HEK293 (cell line): ENCODE results near the gene CTDNEP1.

ENCODE experiments used
- KLF1 ChIP-seq: fragments of 450-650 bp; formaldehyde crosslinking; IDR thresholded peaks from 2 replicates; pipeline ENCODE4 v1.5.1; 2016; ENCODE audit warnings: missing biosample characterization, missing genetic modification characterization
- KLF9 ChIP-seq: fragments of 450-650 bp; formaldehyde crosslinking; IDR thresholded peaks from 2 replicates; pipeline ENCODE4 v1.5.1; 2016; ENCODE audit warnings: missing biosample characterization, missing genetic modification characterization, low read depth
- MEIS1 ChIP-seq: sonication (generic); formaldehyde crosslinking; IDR thresholded peaks from 2 replicates; pipeline ENCODE4 v1.8.1; 2022; ENCODE audit warnings: missing genetic modification reagents, mild to moderate bottlenecking, borderline replicate concordance
- OVOL3 ChIP-seq: fragments of 450-650 bp; formaldehyde crosslinking; IDR thresholded peaks from 2 replicates; pipeline ENCODE4 v1.5.1; 2016; ENCODE audit warnings: missing biosample characterization, missing genetic modification characterization
- TRIM28 ChIP-seq: IDR thresholded peaks from 2 replicates; pipeline ENCODE4 v1.6.1; 2011; ENCODE audit warnings: low read length, control low read depth, borderline replicate concordance
- WT1 ChIP-seq: fragments of 450-650 bp; formaldehyde crosslinking; IDR thresholded peaks from 2 replicates; pipeline ENCODE4 v1.5.1; 2016; ENCODE audit warnings: missing biosample characterization, missing genetic modification characterization
- ZBTB1 ChIP-seq: fragments of 450-650 bp; formaldehyde crosslinking; IDR thresholded peaks from 2 replicates; pipeline ENCODE4 v1.5.1; 2016; ENCODE audit warnings: missing biosample characterization, missing genetic modification characterization
- ZBTB8A ChIP-seq: fragments of 450-650 bp; formaldehyde crosslinking; IDR thresholded peaks from 2 replicates; pipeline ENCODE4 v1.5.1; 2016; ENCODE audit warnings: missing biosample characterization, missing genetic modification characterization
- ZEB2 ChIP-seq: fragments of 450-650 bp; formaldehyde crosslinking; IDR thresholded peaks from 2 replicates; pipeline ENCODE4 v1.5.1; 2016; ENCODE audit warnings: missing biosample characterization, missing genetic modification characterization
- ZNF10 ChIP-seq: fragments of 450-650 bp; formaldehyde crosslinking; IDR thresholded peaks from 2 replicates; pipeline ENCODE4 v1.5.1; 2017; ENCODE audit warnings: missing biosample characterization, missing genetic modification characterization
- ZNF133 ChIP-seq: fragments of 450-650 bp; formaldehyde crosslinking; IDR thresholded peaks from 2 replicates; pipeline ENCODE4 v1.5.1; 2016; ENCODE audit warnings: missing biosample characterization, missing genetic modification characterization
- ZNF16 ChIP-seq: fragments of 450-650 bp; formaldehyde crosslinking; IDR thresholded peaks from 2 replicates; pipeline ENCODE4 v1.5.1; 2016; ENCODE audit warnings: low read depth, missing biosample characterization, missing genetic modification characterization
- ZNF175 ChIP-seq: fragments of 450-650 bp; formaldehyde crosslinking; IDR thresholded peaks from 2 replicates; pipeline ENCODE4 v1.5.1; 2016; ENCODE audit warnings: missing biosample characterization, missing genetic modification characterization
- ZNF23 ChIP-seq: fragments of 450-650 bp; formaldehyde crosslinking; IDR thresholded peaks from 2 replicates; pipeline ENCODE4 v1.5.1; 2016; ENCODE audit warnings: missing biosample characterization, missing genetic modification characterization, borderline replicate concordance
- ZNF302 ChIP-seq: fragments of 450-650 bp; formaldehyde crosslinking; IDR thresholded peaks from 2 replicates; pipeline ENCODE4 v1.5.1; 2016; ENCODE audit warnings: missing biosample characterization, missing genetic modification characterization, low read depth
- ZNF391 ChIP-seq: fragments of 450-650 bp; formaldehyde crosslinking; IDR thresholded peaks from 2 replicates; pipeline ENCODE4 v1.5.1; 2016; ENCODE audit warnings: low read depth, missing biosample characterization, missing genetic modification characterization, borderline replicate concordance
- ZNF423 ChIP-seq: fragments of 450-650 bp; formaldehyde crosslinking; IDR thresholded peaks from 2 replicates; pipeline ENCODE4 v1.5.1; 2016; ENCODE audit warnings: missing biosample characterization, missing genetic modification characterization
- ZNF48 ChIP-seq: fragments of 450-650 bp; formaldehyde crosslinking; IDR thresholded peaks from 2 replicates; pipeline ENCODE4 v1.5.1; 2016; ENCODE audit warnings: missing biosample characterization, missing genetic modification characterization
- ZNF544 ChIP-seq: fragments of 450-650 bp; formaldehyde crosslinking; IDR thresholded peaks from 2 replicates; pipeline ENCODE4 v1.5.0; 2017; ENCODE audit warnings: missing biosample characterization, missing genetic modification characterization
- ZNF560 ChIP-seq: fragments of 450-650 bp; formaldehyde crosslinking; IDR thresholded peaks from 2 replicates; pipeline ENCODE4 v1.5.1; 2017; ENCODE audit warnings: missing biosample characterization, missing genetic modification characterization, borderline replicate concordance
- ZNF571 ChIP-seq: fragments of 450-650 bp; formaldehyde crosslinking; IDR thresholded peaks from 2 replicates; pipeline ENCODE4 v1.5.0; 2017; ENCODE audit warnings: missing biosample characterization, missing genetic modification characterization
- ZNF600 ChIP-seq: fragments of 450-650 bp; formaldehyde crosslinking; IDR thresholded peaks from 2 replicates; pipeline ENCODE4 v1.5.1; 2016; ENCODE audit warnings: missing biosample characterization, missing genetic modification characterization
- ZNF623 ChIP-seq: fragments of 450-650 bp; formaldehyde crosslinking; IDR thresholded peaks from 2 replicates; pipeline ENCODE4 v1.5.1; 2016; ENCODE audit warnings: missing biosample characterization, missing genetic modification characterization
- ZNF660 ChIP-seq: fragments of 450-650 bp; IDR thresholded peaks from 2 replicates; pipeline ENCODE4 v1.5.1; 2018; ENCODE audit warnings: missing biosample characterization, mild to moderate bottlenecking, missing genetic modification characterization
- ZNF768 ChIP-seq: fragments of 450-650 bp; formaldehyde crosslinking; IDR thresholded peaks from 2 replicates; pipeline ENCODE4 v1.5.1; 2018; ENCODE audit warnings: missing biosample characterization, mild to moderate bottlenecking, missing genetic modification characterization
- ZNF777 ChIP-seq: fragments of 450-650 bp; formaldehyde crosslinking; IDR thresholded peaks from 2 replicates; pipeline ENCODE4 v1.5.1; 2017; ENCODE audit warnings: missing biosample characterization, missing genetic modification characterization, borderline replicate concordance
- ZNF792 ChIP-seq: fragments of 450-650 bp; formaldehyde crosslinking; IDR thresholded peaks from 2 replicates; pipeline ENCODE4 v1.5.1; 2016; ENCODE audit warnings: missing biosample characterization, missing genetic modification characterization
- TF ChIP-seq, protein P1 (sequence below): fragments of 450-650 bp; formaldehyde crosslinking; IDR thresholded peaks from 2 replicates; pipeline ENCODE4 v1.5.1; 2016; ENCODE audit warnings: missing biosample characterization, missing genetic modification characterization
- TF ChIP-seq, protein P2 (sequence below): IDR thresholded peaks from 2 replicates; pipeline ENCODE4 v1.6.1; 2011; ENCODE audit warnings: mild to moderate bottlenecking, low read depth, low read length, borderline replicate concordance
- TF ChIP-seq, protein P3 (sequence below): fragments of 450-650 bp; formaldehyde crosslinking; IDR thresholded peaks from 2 replicates; pipeline ENCODE4 v1.5.1; 2016; ENCODE audit warnings: missing biosample characterization, missing genetic modification characterization
- TF ChIP-seq, protein P4 (sequence below): fragments of 450-650 bp; formaldehyde crosslinking; IDR thresholded peaks from 2 replicates; pipeline ENCODE4 v1.5.1; 2016; ENCODE audit warnings: missing biosample characterization, missing genetic modification characterization
- TF ChIP-seq, protein P5 (sequence below): fragments of 450-650 bp; formaldehyde crosslinking; IDR thresholded peaks from 2 replicates; pipeline ENCODE4 v1.5.1; 2016; ENCODE audit warnings: missing biosample characterization, missing genetic modification characterization, borderline replicate concordance

The CTDNEP1 gene

DNA sequence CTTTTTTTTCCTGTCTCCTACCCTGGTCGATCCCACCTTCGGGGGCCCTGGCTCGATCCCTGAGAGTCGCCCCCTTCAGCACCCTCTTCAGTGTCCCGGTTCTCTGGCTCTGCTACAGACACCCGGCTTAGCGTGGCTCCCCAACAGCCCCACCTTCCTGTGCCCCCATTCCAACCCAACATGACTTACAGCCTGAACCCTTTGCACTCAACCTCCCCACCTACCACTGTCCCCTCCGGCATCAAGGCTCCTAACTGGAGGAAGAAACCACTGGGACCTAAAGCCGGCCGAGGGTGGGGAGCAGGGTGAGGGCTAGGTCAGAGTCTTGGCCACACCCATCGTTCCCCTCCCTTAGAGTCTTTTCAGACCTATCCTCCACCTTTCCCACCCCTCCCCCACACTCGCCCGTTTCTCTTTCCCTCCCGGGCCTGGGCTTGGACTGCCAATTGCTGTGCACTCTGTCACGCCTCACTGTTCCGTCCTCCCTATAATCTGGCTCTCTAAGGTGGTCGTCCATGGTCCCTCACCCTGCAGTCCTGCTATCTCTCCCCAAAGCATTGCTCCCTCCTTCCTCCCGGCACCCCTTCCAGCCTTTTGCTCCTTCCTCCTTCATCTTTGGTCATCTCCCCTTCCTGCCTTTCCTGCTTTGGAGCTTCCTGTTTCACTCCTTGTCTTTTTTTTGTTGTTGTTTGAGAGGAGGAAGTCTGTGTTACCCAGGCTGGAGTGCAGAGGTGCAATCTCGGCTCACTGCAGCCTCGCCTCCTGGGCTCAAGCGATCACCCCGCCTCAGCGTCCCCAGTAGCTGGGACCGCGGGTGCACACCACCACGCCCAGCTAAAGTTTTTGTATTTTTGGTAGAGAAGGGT, 11.6 kb upstream of the CTDNEP1 start (continued):
- TF ChIP-seq ZNF48 (tag by site-specific recombination) (no peak), ZNF777 (tag by site-specific recombination) (no peak), ZNF600 (peak; percentile 98), ZNF768 (no peak), ZNF16 (tag by site-specific recombination) (no peak), ZNF560 (tag by site-specific recombination) (no peak), ZNF571 (tag by site-specific recombination) (no peak), OVOL3 (tag by site-specific recombination) (no peak), ZNF544 (tag by site-specific recombination) (no peak), ZEB2 (tag by site-specific recombination) (no peak), WT1 (tag by site-specific recombination) (peak; percentile 63), ZNF792 (tag by site-specific recombination) (no peak), ZBTB8A (tag by site-specific recombination) (no peak), MEIS1 (no peak), ZNF623 (tag by site-specific recombination) (no peak), ZNF175 (no peak), ZNF391 (tag by site-specific recombination) (no peak), ZNF133 (tag by site-specific recombination) (no peak), ZNF302 (no peak), TRIM28 (no peak), ZNF23 (tag by site-specific recombination) (no peak), ZNF660 (tag by site-specific recombination) (no peak), KLF1 (tag by site-specific recombination) (peak; percentile 84), ZNF423 (tag by site-specific recombination) (no peak), KLF9 (tag by site-specific recombination) (peak; percentile 24; the same call in 1 of the 2 replicates), ZNF10 (tag by site-specific recombination) (no peak), ZBTB1 (tag by site-specific recombination) (no peak)
- TF ChIP-seq, protein P1, sequence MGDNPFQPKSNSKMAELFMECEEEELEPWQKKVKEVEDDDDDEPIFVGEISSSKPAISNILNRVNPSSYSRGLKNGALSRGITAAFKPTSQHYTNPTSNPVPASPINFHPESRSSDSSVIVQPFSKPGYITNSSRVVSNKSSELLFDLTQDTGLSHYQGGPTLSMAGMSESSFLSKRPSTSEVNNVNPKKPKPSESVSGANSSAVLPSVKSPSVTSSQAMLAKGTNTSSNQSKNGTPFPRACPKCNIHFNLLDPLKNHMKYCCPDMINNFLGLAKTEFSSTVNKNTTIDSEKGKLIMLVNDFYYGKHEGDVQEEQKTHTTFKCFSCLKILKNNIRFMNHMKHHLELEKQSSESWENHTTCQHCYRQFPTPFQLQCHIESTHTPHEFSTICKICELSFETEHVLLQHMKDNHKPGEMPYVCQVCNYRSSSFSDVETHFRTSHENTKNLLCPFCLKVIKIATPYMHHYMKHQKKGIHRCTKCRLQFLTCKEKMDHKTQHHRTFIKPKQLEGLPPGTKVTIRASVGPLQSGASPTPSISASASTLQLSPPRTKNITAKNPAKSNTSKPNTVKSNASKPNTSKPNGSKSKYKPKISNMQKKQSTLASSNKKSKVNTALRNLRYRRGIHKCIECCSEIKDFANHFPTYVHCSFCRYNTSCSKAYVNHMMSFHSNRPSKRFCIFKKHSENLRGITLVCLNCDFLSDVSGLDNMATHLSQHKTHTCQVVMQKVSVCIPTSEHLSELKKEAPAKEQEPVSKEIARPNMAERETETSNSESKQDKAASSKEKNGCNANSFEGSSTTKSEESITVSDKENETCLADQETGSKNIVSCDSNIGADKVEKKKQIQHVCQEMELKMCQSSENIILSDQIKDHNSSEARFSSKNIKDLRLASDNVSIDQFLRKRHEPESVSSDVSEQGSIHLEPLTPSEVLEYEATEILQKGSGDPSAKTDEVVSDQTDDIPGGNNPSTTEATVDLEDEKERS (tag by site-specific recombination) = no peak
- TF ChIP-seq, protein P2, sequence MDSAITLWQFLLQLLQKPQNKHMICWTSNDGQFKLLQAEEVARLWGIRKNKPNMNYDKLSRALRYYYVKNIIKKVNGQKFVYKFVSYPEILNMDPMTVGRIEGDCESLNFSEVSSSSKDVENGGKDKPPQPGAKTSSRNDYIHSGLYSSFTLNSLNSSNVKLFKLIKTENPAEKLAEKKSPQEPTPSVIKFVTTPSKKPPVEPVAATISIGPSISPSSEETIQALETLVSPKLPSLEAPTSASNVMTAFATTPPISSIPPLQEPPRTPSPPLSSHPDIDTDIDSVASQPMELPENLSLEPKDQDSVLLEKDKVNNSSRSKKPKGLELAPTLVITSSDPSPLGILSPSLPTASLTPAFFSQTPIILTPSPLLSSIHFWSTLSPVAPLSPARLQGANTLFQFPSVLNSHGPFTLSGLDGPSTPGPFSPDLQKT = no peak
- TF ChIP-seq, protein P3, sequence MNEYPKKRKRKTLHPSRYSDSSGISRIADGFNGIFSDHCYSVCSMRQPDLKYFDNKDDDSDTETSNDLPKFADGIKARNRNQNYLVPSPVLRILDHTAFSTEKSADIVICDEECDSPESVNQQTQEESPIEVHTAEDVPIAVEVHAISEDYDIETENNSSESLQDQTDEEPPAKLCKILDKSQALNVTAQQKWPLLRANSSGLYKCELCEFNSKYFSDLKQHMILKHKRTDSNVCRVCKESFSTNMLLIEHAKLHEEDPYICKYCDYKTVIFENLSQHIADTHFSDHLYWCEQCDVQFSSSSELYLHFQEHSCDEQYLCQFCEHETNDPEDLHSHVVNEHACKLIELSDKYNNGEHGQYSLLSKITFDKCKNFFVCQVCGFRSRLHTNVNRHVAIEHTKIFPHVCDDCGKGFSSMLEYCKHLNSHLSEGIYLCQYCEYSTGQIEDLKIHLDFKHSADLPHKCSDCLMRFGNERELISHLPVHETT (tag by site-specific recombination) = no peak
- TF ChIP-seq, protein P4, sequence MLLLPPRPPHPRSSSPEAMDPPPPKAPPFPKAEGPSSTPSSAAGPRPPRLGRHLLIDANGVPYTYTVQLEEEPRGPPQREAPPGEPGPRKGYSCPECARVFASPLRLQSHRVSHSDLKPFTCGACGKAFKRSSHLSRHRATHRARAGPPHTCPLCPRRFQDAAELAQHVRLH (tag by site-specific recombination) = no peak; the same call in 1 of the 2 replicates
- TF ChIP-seq, protein P5, sequence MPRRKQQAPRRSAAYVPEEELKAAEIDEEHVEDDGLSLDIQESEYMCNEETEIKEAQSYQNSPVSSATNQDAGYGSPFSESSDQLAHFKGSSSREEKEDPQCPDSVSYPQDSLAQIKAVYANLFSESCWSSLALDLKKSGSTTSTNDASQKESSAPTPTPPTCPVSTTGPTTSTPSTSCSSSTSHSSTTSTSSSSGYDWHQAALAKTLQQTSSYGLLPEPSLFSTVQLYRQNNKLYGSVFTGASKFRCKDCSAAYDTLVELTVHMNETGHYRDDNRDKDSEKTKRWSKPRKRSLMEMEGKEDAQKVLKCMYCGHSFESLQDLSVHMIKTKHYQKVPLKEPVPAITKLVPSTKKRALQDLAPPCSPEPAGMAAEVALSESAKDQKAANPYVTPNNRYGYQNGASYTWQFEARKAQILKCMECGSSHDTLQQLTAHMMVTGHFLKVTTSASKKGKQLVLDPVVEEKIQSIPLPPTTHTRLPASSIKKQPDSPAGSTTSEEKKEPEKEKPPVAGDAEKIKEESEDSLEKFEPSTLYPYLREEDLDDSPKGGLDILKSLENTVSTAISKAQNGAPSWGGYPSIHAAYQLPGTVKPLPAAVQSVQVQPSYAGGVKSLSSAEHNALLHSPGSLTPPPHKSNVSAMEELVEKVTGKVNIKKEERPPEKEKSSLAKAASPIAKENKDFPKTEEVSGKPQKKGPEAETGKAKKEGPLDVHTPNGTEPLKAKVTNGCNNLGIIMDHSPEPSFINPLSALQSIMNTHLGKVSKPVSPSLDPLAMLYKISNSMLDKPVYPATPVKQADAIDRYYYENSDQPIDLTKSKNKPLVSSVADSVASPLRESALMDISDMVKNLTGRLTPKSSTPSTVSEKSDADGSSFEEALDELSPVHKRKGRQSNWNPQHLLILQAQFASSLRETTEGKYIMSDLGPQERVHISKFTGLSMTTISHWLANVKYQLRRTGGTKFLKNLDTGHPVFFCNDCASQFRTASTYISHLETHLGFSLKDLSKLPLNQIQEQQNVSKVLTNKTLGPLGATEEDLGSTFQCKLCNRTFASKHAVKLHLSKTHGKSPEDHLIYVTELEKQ = 0 out of 2 replicates have a peak, but pooled peaks have one; percentile 30
